ENCODE results near the gene COL27A1.
A peak's percentile ranks its signal among the peaks of the same experiment; 100 is the strongest.

GRCh38 chr9:114112778-114113584 lies 42.4 kb upstream of the COL27A1 start:
- TF ChIP-seq CTCF (IDR thresholded peaks at IDR 0.05) (no peak), POLR2A (IDR thresholded peaks at IDR 0.05) (no peak), POLR2AphosphoS5 (IDR thresholded peaks at IDR 0.05) (peak; percentile 91)

Data from prostate gland (tissue), 2 donors.